Esophagus muscularis mucosa (tissue), 4 donors: ENCODE results near the gene QRSL1.

ENCODE experiments used
- CTCF ChIP-seq, 3 experiments: fragments of 200-600 bp in 2 of 3; fragments of 450-650 bp in 1 of 3; sonication (generic) in 2 of 3; IDR thresholded peaks; one replicate each; pipeline ENCODE4 v1.5.1; 2017 to 2019; ENCODE audit warnings: antibody characterized with exemption in 3 of 3, mild to moderate bottlenecking in 2 of 3, moderate library complexity in 1 of 3
- EP300 ChIP-seq: sonication (generic); formaldehyde crosslinking; IDR thresholded peaks from one replicate; pipeline ENCODE4 v1.6.1; 2017; ENCODE audit warnings: antibody characterized with exemption
- POLR2A ChIP-seq: fragments of 450-650 bp; IDR thresholded peaks from one replicate; pipeline ENCODE4 v1.6.1; 2017; ENCODE audit warnings: antibody characterized with exemption, moderate library complexity, mild to moderate bottlenecking, low read depth
- POLR2AphosphoS5 ChIP-seq, 2 donors: sonication (generic); formaldehyde crosslinking; IDR thresholded peaks; one replicate each; pipeline ENCODE4 v1.6.1; 2017; ENCODE audit warnings: antibody characterized with exemption in 2 of 2

DNA sequence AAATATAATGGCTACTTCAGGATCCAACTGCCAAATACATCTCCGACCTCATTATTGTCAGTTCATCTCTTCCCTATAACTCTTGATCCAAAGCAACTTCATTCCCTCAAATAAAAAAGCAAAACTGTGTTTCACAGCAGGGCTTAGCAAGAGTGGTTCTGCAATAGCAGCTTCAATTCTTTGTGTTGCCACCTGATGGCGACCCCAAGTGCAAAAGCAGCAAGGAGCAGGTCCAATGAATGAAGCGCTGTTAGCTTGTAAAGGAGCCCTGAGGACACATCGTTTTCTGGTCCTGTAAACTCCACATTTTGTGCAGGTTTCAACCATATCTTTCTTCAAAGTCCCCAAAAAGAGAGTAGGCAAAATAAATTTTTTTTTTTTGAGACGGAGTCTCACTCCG, 19.7 kb upstream of the QRSL1 start:
- no peak for TF ChIP-seq CTCF (IDR thresholded peaks at IDR 0.05)
- TF ChIP-seq POLR2A: no peak
- no peak for TF ChIP-seq POLR2AphosphoS5 (IDR thresholded peaks at IDR 0.05)
- TF ChIP-seq EP300: no peak
